D721Med (cell line): ENCODE measurements around the gene SECTM1.

Experiments used
- DNase-seq: peaks from one replicate; pipeline ENCODE4 v3.0.0; 2011; ENCODE audit warnings: low spot score; ENCODE audit not compliant: insufficient read length
- FAIRE-seq: peaks from 2 replicates; lab custom pipeline; 2011; peaks lifted over from hg19 to GRCh38; lab: Jason Lieb, UNC
- CTCF ChIP-seq: IDR thresholded peaks from 2 replicates; pipeline ENCODE4 v1.5.1; 2012; ENCODE audit warnings: mild to moderate bottlenecking, control low read depth; ENCODE audit not compliant: insufficient read depth; ENCODE audit errors: missing control alignments

The SECTM1 gene

GRCh38 chr17:82331345-82331939 is 2.1 kb downstream of the SECTM1 start:
- no peak for TF ChIP-seq CTCF
- FAIRE-seq = no peak
- no peak for DNase-seq

GRCh38 chr17:82330322-82331239 is 3.0 kb downstream of the SECTM1 start:
- DNase-seq = no peak
- no peak for FAIRE-seq
- TF ChIP-seq CTCF = no peak

- TF ChIP-seq CTCF = no peak
- DNase-seq = no peak
- no peak for FAIRE-seq
Observed at GRCh38 chr17:82329683-82330321, 3.8 kb downstream of the SECTM1 start.

- no peak for DNase-seq
- TF ChIP-seq CTCF = no peak
- FAIRE-seq = no peak
Observed at GRCh38 chr17:82328994-82329507, 4.5 kb downstream of the SECTM1 start.

GRCh38 chr17:82328141-82328993 is 5.2 kb downstream of the SECTM1 start:
- TF ChIP-seq CTCF = no peak
- no peak for DNase-seq
- no peak for FAIRE-seq

GRCh38 chr17:82327757-82328140 is 5.8 kb downstream of the SECTM1 start:
- no peak for TF ChIP-seq CTCF
- FAIRE-seq (no peak), DNase-seq (no peak)
